SU-DHL-6 (cell line): Measurements from ENCODE around the gene ZNF341.

ENCODE experiments used
- EZH2phosphoT487 ChIP-seq: fragments of 200-600 bp; sonication (generic), shearing (Covaris generic); conservative IDR thresholded peaks from 2 replicates; pipeline ENCODE4 v1.6.1; 2018; ENCODE audit warnings: mild to moderate bottlenecking, antibody characterized with exemption, low read length, moderate library complexity, mixed read lengths
- TF ChIP-seq, protein P1 (sequence below): fragments of 200-600 bp; sonication (generic); IDR thresholded peaks from one replicate; pipeline ENCODE4 v1.5.1; 2017; ENCODE audit warnings: antibody characterized with exemption, mild to moderate bottlenecking, low read length, moderate library complexity; ENCODE audit not compliant: insufficient read depth, poor library complexity, severe bottlenecking

DNA sequence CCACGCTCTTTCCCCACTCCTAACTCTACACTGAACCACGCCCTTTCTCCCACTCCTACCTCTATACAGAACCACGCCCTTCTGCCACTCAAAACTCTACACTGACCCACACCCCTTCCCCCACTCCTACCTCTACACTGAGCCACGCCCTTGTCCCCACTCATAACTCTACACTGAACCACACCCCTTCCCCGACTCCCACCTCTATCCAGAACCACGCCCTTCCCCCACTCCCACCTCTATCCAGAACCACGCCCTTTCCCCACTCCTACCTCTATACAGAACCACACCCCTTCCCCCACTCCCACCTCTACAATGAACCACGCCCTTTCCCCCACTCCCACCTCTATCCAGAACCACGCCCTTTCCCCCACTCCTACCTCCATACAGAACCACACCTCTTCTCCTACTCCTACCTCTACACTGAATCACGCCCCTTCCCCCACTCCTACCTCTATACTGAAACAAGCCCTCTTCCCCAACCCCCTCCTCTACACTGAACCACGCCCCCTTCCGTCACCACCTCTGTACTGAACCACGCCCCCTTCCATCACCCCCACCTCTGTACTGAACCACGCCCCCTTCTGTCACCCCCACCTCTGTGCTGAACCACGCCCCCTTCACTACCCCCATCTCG lies 21.8 kb upstream of the ZNF341 start:
- TF ChIP-seq, protein P1, sequence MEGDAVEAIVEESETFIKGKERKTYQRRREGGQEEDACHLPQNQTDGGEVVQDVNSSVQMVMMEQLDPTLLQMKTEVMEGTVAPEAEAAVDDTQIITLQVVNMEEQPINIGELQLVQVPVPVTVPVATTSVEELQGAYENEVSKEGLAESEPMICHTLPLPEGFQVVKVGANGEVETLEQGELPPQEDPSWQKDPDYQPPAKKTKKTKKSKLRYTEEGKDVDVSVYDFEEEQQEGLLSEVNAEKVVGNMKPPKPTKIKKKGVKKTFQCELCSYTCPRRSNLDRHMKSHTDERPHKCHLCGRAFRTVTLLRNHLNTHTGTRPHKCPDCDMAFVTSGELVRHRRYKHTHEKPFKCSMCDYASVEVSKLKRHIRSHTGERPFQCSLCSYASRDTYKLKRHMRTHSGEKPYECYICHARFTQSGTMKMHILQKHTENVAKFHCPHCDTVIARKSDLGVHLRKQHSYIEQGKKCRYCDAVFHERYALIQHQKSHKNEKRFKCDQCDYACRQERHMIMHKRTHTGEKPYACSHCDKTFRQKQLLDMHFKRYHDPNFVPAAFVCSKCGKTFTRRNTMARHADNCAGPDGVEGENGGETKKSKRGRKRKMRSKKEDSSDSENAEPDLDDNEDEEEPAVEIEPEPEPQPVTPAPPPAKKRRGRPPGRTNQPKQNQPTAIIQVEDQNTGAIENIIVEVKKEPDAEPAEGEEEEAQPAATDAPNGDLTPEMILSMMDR = no peak
- no peak for TF ChIP-seq EZH2phosphoT487
